ENCODE data around the gene COMT. TPM values are rescaled to one million over a fixed set of nuclear protein-coding genes. Genes with fewer than 3 reads are reported as not detected.

The COMT gene
- total RNA-seq, 1 experiment from 2014 or later: 109 TPM

- CTCF ChIA-PET: no interaction called here
- intact Hi-C loops (cut with micrococcal nuclease): no loop called here
- RAD21 ChIA-PET (ENCODE audit: low non-redundant PET in 1 of 2, low total read pairs in 2 of 2, uncharacterized antibody in 2 of 2, unreplicated experiment in 2 of 2): no interaction called here
- POLR2A ChIA-PET: no interaction called here
- BruUV-seq (replicated peaks): no TSS peak
- ATAC-seq (no peak), DNase-seq (ENCODE audit: low read depth, low spot score) (no peak)
- Histone ChIP-seq H3K4me1 (ENCODE audit: control insufficient read depth in 1 of 2, insufficient read depth in 2 of 2, low read length in 2 of 2) (no peaks in the 10 kb centered on the region), H2AFZ (ENCODE audit: low read depth, low read length, poor library complexity, severe bottlenecking) (no peak overlapping the region), H3K9me3 (ENCODE audit: control insufficient read depth in 1 of 2, insufficient read depth in 1 of 2, low read depth in 1 of 2, low read length in 2 of 2) (no peaks in the 10 kb centered on the region), H3K9ac (ENCODE audit: low read length) (no peak overlapping the region), H3K27me3 (ENCODE audit: insufficient read depth, low read length) (no peaks in the 10 kb centered on the region), H4K20me1 (ENCODE audit: insufficient read depth) (no peaks in the 10 kb centered on the region), H3K9me2 (ENCODE audit: insufficient read depth) (no peaks in the 10 kb centered on the region), H3K4me3 (replicated peaks in 1 of 2; ENCODE audit: low read depth in 1 of 2, low read length in 2 of 2) (no peak overlapping the region), H3K27ac (ENCODE audit: low read depth, low read length) (no peak overlapping the region), H3K4me2 (ENCODE audit: low read length) (no peak overlapping the region), H3K79me2 (ENCODE audit: insufficient read depth, low read length) (no peaks in the 10 kb centered on the region), H3K36me3 (ENCODE audit: control insufficient read depth in 1 of 2, insufficient read depth in 2 of 2, low read length in 2 of 2) (no peaks in the 10 kb centered on the region)
- TF ChIP-seq SP1 (IDR thresholded peaks at IDR 0.05; ENCODE audit: low read depth) (no peak), MAX (IDR thresholded peaks at IDR 0.05) (no peak), EGR1 (IDR thresholded peaks at IDR 0.05; ENCODE audit: low read depth) (no peak), FOSL1 (IDR thresholded peaks at IDR 0.05; ENCODE audit: low read depth) (no peak), ZBTB33 (IDR thresholded peaks at IDR 0.05; ENCODE audit: extremely low read depth, insufficient replicate concordance, low read length) (no peak), ATF3 (IDR thresholded peaks at IDR 0.05) (no peak), CTCF (IDR thresholded peaks at IDR 0.05 in 2 of 3, conservative IDR thresholded peaks at IDR 0.05 in 1 of 3; ENCODE audit: borderline replicate concordance in 1 of 3, insufficient read depth in 1 of 3, low read depth in 2 of 3, low read length in 2 of 3) (no peak), TCF7L2 (IDR thresholded peaks at IDR 0.05; ENCODE audit: borderline replicate concordance, extremely low read depth, insufficient read depth, insufficient read length) (no peak), POLR2AphosphoS5 (IDR thresholded peaks at IDR 0.05; ENCODE audit: low read depth, low read length) (no peak), CBX3 (IDR thresholded peaks at IDR 0.05; ENCODE audit: low read depth) (no peak)
Measured at GRCh38 chr22:19927696-19928095, 13.9 kb upstream of the COMT start.
